Tibial nerve (tissue), 4 donors: ENCODE data around the gene SMIM3.

Experiments
- EP300 ChIP-seq, 2 donors: sonication (generic); formaldehyde crosslinking; IDR thresholded peaks; one replicate each; pipeline ENCODE4 v1.6.1; 2017; ENCODE audit warnings: antibody characterized with exemption in 2 of 2, mild to moderate bottlenecking in 1 of 2
- POLR2A ChIP-seq, 2 donors: fragments of 450-650 bp; IDR thresholded peaks; one replicate each; pipeline ENCODE4 v1.6.1; 2017; ENCODE audit warnings: antibody characterized with exemption in 2 of 2, mild to moderate bottlenecking in 2 of 2, moderate library complexity in 2 of 2
- TF ChIP-seq, protein P1 (sequence below), 5 experiments: fragments of 200-600 bp in 3 of 5; fragments of 450-650 bp in 2 of 5; sonication (generic) in 3 of 5; IDR thresholded peaks; one replicate each; pipeline ENCODE4 v1.5.1; 2016 to 2019; ENCODE audit warnings: antibody characterized with exemption in 5 of 5, mild to moderate bottlenecking in 3 of 5, moderate library complexity in 2 of 5

DNA sequence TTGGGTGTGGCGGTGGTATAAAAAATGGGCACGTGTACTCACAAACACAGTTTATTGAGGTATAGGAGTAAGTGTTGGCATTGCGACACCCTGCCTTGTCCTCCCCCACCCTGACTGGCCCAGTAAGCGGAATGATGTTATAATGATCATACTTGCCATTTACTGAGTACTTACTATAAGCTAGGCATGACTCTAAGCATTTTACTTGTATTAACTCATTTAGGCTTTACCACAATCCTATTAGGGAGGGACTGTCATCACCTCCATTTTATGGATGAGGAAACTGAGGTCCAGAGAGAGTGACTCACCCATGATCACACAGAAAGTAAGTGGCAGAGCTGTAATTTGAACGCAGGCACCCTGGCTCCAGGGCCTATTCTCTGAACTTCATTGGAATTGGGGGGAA is 2.3 kb downstream of the SMIM3 start:
- TF ChIP-seq, protein P1, sequence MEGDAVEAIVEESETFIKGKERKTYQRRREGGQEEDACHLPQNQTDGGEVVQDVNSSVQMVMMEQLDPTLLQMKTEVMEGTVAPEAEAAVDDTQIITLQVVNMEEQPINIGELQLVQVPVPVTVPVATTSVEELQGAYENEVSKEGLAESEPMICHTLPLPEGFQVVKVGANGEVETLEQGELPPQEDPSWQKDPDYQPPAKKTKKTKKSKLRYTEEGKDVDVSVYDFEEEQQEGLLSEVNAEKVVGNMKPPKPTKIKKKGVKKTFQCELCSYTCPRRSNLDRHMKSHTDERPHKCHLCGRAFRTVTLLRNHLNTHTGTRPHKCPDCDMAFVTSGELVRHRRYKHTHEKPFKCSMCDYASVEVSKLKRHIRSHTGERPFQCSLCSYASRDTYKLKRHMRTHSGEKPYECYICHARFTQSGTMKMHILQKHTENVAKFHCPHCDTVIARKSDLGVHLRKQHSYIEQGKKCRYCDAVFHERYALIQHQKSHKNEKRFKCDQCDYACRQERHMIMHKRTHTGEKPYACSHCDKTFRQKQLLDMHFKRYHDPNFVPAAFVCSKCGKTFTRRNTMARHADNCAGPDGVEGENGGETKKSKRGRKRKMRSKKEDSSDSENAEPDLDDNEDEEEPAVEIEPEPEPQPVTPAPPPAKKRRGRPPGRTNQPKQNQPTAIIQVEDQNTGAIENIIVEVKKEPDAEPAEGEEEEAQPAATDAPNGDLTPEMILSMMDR (IDR thresholded peaks at IDR 0.05), result no peak
- TF ChIP-seq POLR2A (IDR thresholded peaks at IDR 0.05) (no peak), EP300 (IDR thresholded peaks at IDR 0.05) (no peak)
